WI38 (cell line): ENCODE results near the gene ARID1B.

Experiments used
- H3K4me3 ChIP-seq: 2 replicates; pipeline ENCODE4 v1.5.1; 2011; ENCODE audit warnings: low read depth, mild to moderate bottlenecking, control low read depth, low read length
- CTCF ChIP-seq: IDR thresholded peaks from 2 replicates; pipeline ENCODE4 v1.5.1; 2012; ENCODE audit warnings: low read depth, mild to moderate bottlenecking, control low read depth, low read length

The ARID1B gene

GRCh38 chr6:157239671-157240058 is 462.5 kb downstream of the ARID1B start:
- TF ChIP-seq CTCF = no peak
- H3K4me3 ChIP-seq = no peak overlapping the region

- H3K4me3 ChIP-seq = no peak overlapping the region
- TF ChIP-seq CTCF = no peak
These were observed 463.1 kb downstream of the ARID1B start for GRCh38 chr6:157240059-157240959.

GRCh38 chr6:157240960-157241311 is 463.8 kb downstream of the ARID1B start:
- no peak for TF ChIP-seq CTCF
- H3K4me3 ChIP-seq = no peak overlapping the region

- H3K4me3 ChIP-seq = no peak overlapping the region
- no peak for TF ChIP-seq CTCF
These were observed 465.6 kb downstream of the ARID1B start for GRCh38 chr6:157242791-157243190.

- H3K4me3 ChIP-seq = no peak overlapping the region
- no peak for TF ChIP-seq CTCF
These were observed 467.0 kb downstream of the ARID1B start for GRCh38 chr6:157244175-157244574.

- no peak for TF ChIP-seq CTCF
- H3K4me3 ChIP-seq = no peak overlapping the region
These were observed 467.6 kb downstream of the ARID1B start for GRCh38 chr6:157244780-157245179.

GRCh38 chr6:157245436-157245835 is 468.3 kb downstream of the ARID1B start:
- no peak for TF ChIP-seq CTCF
- no peak overlapping the region for H3K4me3 ChIP-seq
